Measurements from ENCODE around the gene BMAL1. TPM values are rescaled to one million over a fixed set of nuclear protein-coding genes. Genes with fewer than 3 reads are reported as not detected.
"Not testable (repeated sequence)": the region's sequence is repeated elsewhere in the genome, so short reads cannot be mapped to it uniquely, and the experiment has no call there.

BMAL1 gene
- total and polyA plus RNA-seq, 2 donors (not counting 1 experiment from before 2014, with no cell fraction given) = 10.7 to 11.2 TPM

DNA sequence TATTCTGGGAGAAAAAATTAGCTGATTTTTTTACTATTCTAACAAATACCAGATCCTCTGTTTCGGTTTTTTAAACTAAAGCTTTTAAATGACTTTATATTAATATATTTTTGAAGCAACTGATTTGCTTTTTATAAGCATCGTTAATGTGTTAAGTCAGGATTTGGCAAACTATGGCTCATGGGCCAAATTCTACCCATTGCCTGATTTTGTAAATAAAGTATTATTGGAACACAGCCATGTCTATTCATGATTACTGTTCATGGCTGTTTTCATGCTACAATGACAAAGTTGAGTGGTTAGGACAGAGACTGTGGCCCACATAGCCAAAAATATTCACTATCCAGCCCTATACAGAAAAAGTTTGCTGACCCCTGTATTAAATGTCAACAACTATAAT lies 155.8 kb downstream of the BMAL1 start:
- no peak overlapping the region for H3K4me3 ChIP-seq (replicated peaks in 1 of 4; ENCODE audit: control extremely low read depth in 1 of 4, insufficient read depth in 1 of 4, low read depth in 3 of 4, low read length in 4 of 4)
- no peaks in the 10 kb centered on the region for H3K27me3 ChIP-seq (ENCODE audit: control insufficient read depth, insufficient read depth, low read length)
- no peak overlapping the region for H2AFZ ChIP-seq (ENCODE audit: low read length)
- TF ChIP-seq EZH2 (IDR thresholded peaks at IDR 0.05; ENCODE audit: low read length, missing control alignments) = no peak
- TF ChIP-seq CTCF (conservative IDR thresholded peaks at IDR 0.05 in 1 of 2, IDR thresholded peaks at IDR 0.05 in 1 of 2; ENCODE audit: low read depth in 1 of 2, low read length in 2 of 2) = no peak
- no peaks in the 10 kb centered on the region for H3K36me3 ChIP-seq (ENCODE audit: control insufficient read depth, insufficient read depth, low read length)
- H3K4me1 ChIP-seq (ENCODE audit: control insufficient read depth, extremely low read depth, insufficient read depth, low read length) = no peaks in the 10 kb centered on the region
- H3K27ac ChIP-seq (ENCODE audit: insufficient read depth, low read length) = no peak overlapping the region
- H4K20me1 ChIP-seq (ENCODE audit: control insufficient read depth, extremely low read depth, insufficient read depth, low read length) = no peaks in the 10 kb centered on the region
- H3K4me2 ChIP-seq (ENCODE audit: extremely low read depth, insufficient read depth, low read length) = no peak overlapping the region
- H3K9ac ChIP-seq (ENCODE audit: insufficient read depth, low read length) = no peak overlapping the region
- H3K9me3 ChIP-seq (ENCODE audit: control insufficient read depth, insufficient read depth, low read depth, low read length) = no peaks in the 10 kb centered on the region
- DNase-seq (ENCODE audit: low read depth in 2 of 2) = no peak
- peaks cover 2% of the 10 kb centered on the region for H3K79me2 ChIP-seq (ENCODE audit: control insufficient read depth, insufficient read depth, low read length)

DNA sequence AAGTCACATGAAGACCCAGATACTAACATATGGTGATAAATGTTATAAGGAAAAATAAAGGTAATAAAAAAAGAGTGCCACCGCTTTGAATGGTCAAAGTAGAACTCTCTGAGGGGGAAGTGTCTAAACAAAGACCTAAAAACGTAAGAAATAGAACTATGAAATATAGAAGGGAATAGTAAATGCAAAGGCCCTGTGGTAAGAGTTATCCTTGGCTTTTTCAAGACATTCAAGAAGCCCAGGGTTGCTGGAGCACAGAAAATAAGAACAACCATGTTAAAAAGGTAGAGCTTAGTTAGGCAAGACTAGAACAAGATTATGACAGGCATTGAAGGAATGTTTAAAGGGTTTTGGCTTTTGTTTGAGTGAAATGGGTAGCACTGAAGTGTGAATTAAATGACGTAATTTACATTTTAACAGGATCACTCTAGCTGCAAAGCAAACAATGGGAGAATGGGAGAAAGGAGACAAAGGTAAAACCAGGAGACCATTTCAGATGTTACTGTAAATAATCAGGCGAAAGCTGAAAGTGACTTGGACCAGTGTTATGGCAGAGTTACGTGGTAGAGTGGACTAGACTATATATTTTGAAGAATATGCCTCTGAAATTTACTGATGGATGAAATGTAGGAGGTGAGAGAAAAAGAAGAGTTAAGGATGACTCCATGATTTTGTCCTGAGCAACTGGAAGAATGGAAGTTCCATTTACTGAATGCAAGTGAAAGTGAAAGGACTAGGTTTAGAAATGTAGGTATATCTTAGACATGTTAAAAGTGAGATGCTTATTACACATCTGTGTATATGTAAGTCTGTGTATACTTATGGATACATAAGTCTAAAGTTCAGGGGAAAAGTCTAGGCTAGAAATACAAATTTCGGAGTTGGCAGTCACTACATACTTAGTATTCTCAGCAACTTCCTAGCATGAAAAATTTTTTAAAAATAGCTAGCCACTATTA lies 156.9 kb downstream of the BMAL1 start:
- TF ChIP-seq CTCF (conservative IDR thresholded peaks at IDR 0.05 in 1 of 2, IDR thresholded peaks at IDR 0.05 in 1 of 2; ENCODE audit: low read depth in 1 of 2, low read length in 2 of 2) = no peak
- no peak for TF ChIP-seq EZH2 (IDR thresholded peaks at IDR 0.05; ENCODE audit: low read length, missing control alignments)
- no peaks in the 10 kb centered on the region for H3K36me3 ChIP-seq (ENCODE audit: control insufficient read depth, insufficient read depth, low read length)
- H3K4me3 ChIP-seq (replicated peaks in 1 of 4; ENCODE audit: control extremely low read depth in 1 of 4, insufficient read depth in 1 of 4, low read depth in 3 of 4, low read length in 4 of 4) = no peak overlapping the region
- no peak overlapping the region for H3K27ac ChIP-seq (ENCODE audit: insufficient read depth, low read length)
- H3K9me3 ChIP-seq (ENCODE audit: control insufficient read depth, insufficient read depth, low read depth, low read length) = no peaks in the 10 kb centered on the region
- H3K79me2 ChIP-seq (ENCODE audit: control insufficient read depth, insufficient read depth, low read length) = no peaks in the 10 kb centered on the region
- no peaks in the 10 kb centered on the region for H3K4me1 ChIP-seq (ENCODE audit: control insufficient read depth, extremely low read depth, insufficient read depth, low read length)
- no peak overlapping the region for H2AFZ ChIP-seq (ENCODE audit: low read length)
- peak in 1 of 2 donors; percentile 28 for DNase-seq (ENCODE audit: low read depth in 2 of 2)
- H3K9ac ChIP-seq (ENCODE audit: insufficient read depth, low read length) = no peak overlapping the region
- no peak overlapping the region for H3K4me2 ChIP-seq (ENCODE audit: extremely low read depth, insufficient read depth, low read length)
- no peaks in the 10 kb centered on the region for H3K27me3 ChIP-seq (ENCODE audit: control insufficient read depth, insufficient read depth, low read length)
- H4K20me1 ChIP-seq (ENCODE audit: control insufficient read depth, extremely low read depth, insufficient read depth, low read length) = no peaks in the 10 kb centered on the region

DNA sequence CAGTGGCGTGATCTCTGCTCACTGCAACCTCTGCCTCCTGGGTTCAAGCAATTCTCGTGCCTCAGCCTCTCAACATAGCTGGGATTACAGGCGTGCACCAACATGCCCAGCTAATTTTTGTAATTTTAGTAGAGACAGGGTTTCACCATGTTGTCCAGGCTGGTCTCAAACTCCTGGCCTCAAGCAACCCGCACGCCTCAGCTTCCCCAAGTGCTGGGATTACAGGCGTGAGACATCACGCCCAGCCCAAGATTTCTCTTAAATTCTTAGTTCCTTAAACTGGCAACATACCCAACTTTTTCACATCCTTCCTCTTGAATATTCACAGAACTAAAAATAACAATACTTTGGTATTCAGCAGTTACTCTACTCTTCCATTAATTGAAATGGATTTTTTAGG lies 159.2 kb downstream of the BMAL1 start:
- not testable (repeated sequence) for H4K20me1 ChIP-seq (ENCODE audit: control insufficient read depth, extremely low read depth, insufficient read depth, low read length); H3K36me3 ChIP-seq (ENCODE audit: control insufficient read depth, insufficient read depth, low read length); DNase-seq (ENCODE audit: low read depth in 2 of 2); H3K4me3 ChIP-seq (replicated peaks in 1 of 4; ENCODE audit: control extremely low read depth in 1 of 4, insufficient read depth in 1 of 4, low read depth in 3 of 4, low read length in 4 of 4); H2AFZ ChIP-seq (ENCODE audit: low read length); H3K27me3 ChIP-seq (ENCODE audit: control insufficient read depth, insufficient read depth, low read length); H3K79me2 ChIP-seq (ENCODE audit: control insufficient read depth, insufficient read depth, low read length); H3K4me2 ChIP-seq (ENCODE audit: extremely low read depth, insufficient read depth, low read length); H3K4me1 ChIP-seq (ENCODE audit: control insufficient read depth, extremely low read depth, insufficient read depth, low read length); H3K9me3 ChIP-seq (ENCODE audit: control insufficient read depth, insufficient read depth, low read depth, low read length); H3K27ac ChIP-seq (ENCODE audit: insufficient read depth, low read length); H3K9ac ChIP-seq (ENCODE audit: insufficient read depth, low read length)

Other genes starting within 250 kb of the BMAL1 start
- 75.8 and 83.9 TPM in 2 replicates for gene BTBD10, start 185.4 kb downstream of the BMAL1 start, total RNA-seq
- 37.6 and 40.2 TPM in 2 replicates for gene BTBD10, start 185.4 kb downstream of the BMAL1 start, polyA plus RNA-seq
- gene PTH, start 218.2 kb downstream of the BMAL1 start, total RNA-seq = not detected in 2 replicates
- gene PTH, start 218.2 kb downstream of the BMAL1 start, polyA plus RNA-seq = not detected in 2 replicates

Measured in fibroblast of lung (primary cell).